ENCODE results near the gene ATP2C2.

DNA sequence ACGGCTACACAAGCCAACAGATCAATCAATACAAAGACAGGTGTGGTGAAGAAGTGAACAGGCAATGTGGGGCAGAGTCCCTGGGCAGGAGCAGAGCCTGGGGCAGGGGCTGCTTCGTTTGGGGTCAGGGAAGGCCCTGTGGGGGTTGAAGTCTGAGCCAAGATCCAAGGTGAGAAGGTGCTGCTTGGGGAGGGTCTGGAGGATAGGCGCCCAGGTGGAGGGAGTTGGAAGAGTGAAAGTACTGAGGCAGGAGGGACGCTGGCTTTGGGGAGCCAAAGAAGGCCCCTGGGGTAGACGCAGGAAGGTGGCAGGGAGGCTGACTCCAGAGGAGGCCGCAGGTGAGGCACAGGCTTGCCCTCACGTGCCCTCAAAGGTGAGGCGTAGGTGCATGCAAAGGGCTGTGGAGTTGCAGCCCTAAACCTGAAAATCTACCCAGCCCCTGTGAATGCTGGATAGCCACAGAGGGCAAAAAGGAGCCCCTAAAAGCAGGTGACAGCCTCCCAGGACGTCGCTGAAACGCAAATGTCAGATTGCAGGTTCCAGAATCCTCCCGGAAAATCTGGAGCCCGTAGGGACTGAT lies 40.3 kb upstream of the ATP2C2 start:
- TF ChIP-seq, protein P1, sequence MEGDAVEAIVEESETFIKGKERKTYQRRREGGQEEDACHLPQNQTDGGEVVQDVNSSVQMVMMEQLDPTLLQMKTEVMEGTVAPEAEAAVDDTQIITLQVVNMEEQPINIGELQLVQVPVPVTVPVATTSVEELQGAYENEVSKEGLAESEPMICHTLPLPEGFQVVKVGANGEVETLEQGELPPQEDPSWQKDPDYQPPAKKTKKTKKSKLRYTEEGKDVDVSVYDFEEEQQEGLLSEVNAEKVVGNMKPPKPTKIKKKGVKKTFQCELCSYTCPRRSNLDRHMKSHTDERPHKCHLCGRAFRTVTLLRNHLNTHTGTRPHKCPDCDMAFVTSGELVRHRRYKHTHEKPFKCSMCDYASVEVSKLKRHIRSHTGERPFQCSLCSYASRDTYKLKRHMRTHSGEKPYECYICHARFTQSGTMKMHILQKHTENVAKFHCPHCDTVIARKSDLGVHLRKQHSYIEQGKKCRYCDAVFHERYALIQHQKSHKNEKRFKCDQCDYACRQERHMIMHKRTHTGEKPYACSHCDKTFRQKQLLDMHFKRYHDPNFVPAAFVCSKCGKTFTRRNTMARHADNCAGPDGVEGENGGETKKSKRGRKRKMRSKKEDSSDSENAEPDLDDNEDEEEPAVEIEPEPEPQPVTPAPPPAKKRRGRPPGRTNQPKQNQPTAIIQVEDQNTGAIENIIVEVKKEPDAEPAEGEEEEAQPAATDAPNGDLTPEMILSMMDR (IDR thresholded peaks at IDR 0.05) = no peak
- TF ChIP-seq POLR2A (IDR thresholded peaks at IDR 0.05) (no peak), EP300 (IDR thresholded peaks at IDR 0.05; ENCODE audit: low read depth) (no peak), POLR2AphosphoS5 (IDR thresholded peaks at IDR 0.05) (no peak)
